Dedifferentiated amniotic fluid mesenchymal stem cell (primary cell): ENCODE results near the gene OAS2.
A peak's percentile ranks its signal among the peaks of the same experiment; 100 is the strongest.
"Not testable (repeated sequence)": the region's sequence is repeated elsewhere in the genome, so short reads cannot be mapped to it uniquely, and the experiment has no call there.

Source experiments
- DNase-seq: peaks from one replicate; pipeline ENCODE4 v3.0.0-alpha.2; 2016; ENCODE audit errors: extremely low spot score

OAS2 gene

GRCh38 chr12:112985642-112986290 lies 7.4 kb downstream of the OAS2 start:
- no peak for DNase-seq

GRCh38 chr12:112986291-112986800 lies 8.0 kb downstream of the OAS2 start:
- DNase-seq, result no peak

- no peak for DNase-seq
Measured at GRCh38 chr12:112987561-112987960, 9.2 kb downstream of the OAS2 start.

- DNase-seq, result no peak
Measured at GRCh38 chr12:112988224-112988623, 9.9 kb downstream of the OAS2 start.

- DNase-seq, result not testable (repeated sequence)
Measured at GRCh38 chr12:112988823-112989385, 10.6 kb downstream of the OAS2 start.

GRCh38 chr12:112989806-112990205 lies 11.5 kb downstream of the OAS2 start:
- no peak for DNase-seq

GRCh38 chr12:112992541-112993398 lies 14.5 kb downstream of the OAS2 start:
- peak; percentile 34 for DNase-seq

GRCh38 chr12:112995008-112995407 lies 16.7 kb downstream of the OAS2 start:
- no peak for DNase-seq

- DNase-seq, result no peak
Measured at GRCh38 chr12:112996501-112996900, 18.2 kb downstream of the OAS2 start.

GRCh38 chr12:112997506-112997905 lies 19.2 kb downstream of the OAS2 start:
- DNase-seq, result no peak

- DNase-seq, result no peak
Measured at GRCh38 chr12:112998987-112999767, 20.9 kb downstream of the OAS2 start.

GRCh38 chr12:113000433-113000832 lies 22.1 kb downstream of the OAS2 start:
- no peak for DNase-seq

GRCh38 chr12:113002155-113002554 lies 23.8 kb downstream of the OAS2 start:
- no peak for DNase-seq

GRCh38 chr12:113002676-113003075 lies 24.4 kb downstream of the OAS2 start:
- no peak for DNase-seq

- DNase-seq, result no peak
Measured at GRCh38 chr12:113003636-113004035, 25.3 kb downstream of the OAS2 start.

GRCh38 chr12:113005762-113006161 lies 27.4 kb downstream of the OAS2 start:
- no peak for DNase-seq

- DNase-seq, result no peak
Measured at GRCh38 chr12:113006206-113006605, 27.9 kb downstream of the OAS2 start.

- DNase-seq, result no peak
Measured at GRCh38 chr12:113006641-113007040, 28.3 kb downstream of the OAS2 start.

GRCh38 chr12:113007166-113007565 lies 28.8 kb downstream of the OAS2 start:
- peak; percentile 42 for DNase-seq

- no peak for DNase-seq
Measured at GRCh38 chr12:113010701-113011100, 32.4 kb downstream of the OAS2 start.

- no peak for DNase-seq
Measured at GRCh38 chr12:113014565-113014964, 36.2 kb downstream of the OAS2 start.

- no peak for DNase-seq
Measured at GRCh38 chr12:113016796-113017195, 38.5 kb downstream of the OAS2 start.
